WTC11 (cell line): Measurements from ENCODE around the gene TRMT1L. TPM values are rescaled to one million over a fixed set of nuclear protein-coding genes. Genes with fewer than 3 reads are reported as not detected.

Experiments used
- ATAC-seq: fragments of 200-7000 bp; cut with Tn5 transposase; 2 replicates; pipeline ENCODE4 v1.10.0; 2021; ENCODE audit warnings: mild to moderate bottlenecking, moderate library complexity
- CTCF ChIA-PET: fragments of 300-600 bp; sonication (Branson Sonifier 250); formaldehyde crosslinking; loops from one replicate; lab custom pipeline; 2021; ENCODE audit warnings: antibody characterized with exemption; lab: Charles Lee
- POLR2A ChIA-PET: fragments of 350-600 bp; sonication (Branson Sonifier 250); formaldehyde crosslinking; loops from one replicate; lab custom pipeline; 2021; ENCODE audit warnings: antibody characterized with exemption; lab: Charles Lee
- DNase-seq: peaks from one replicate; pipeline ENCODE4 v3.0.0; 2021; ENCODE audit warnings: low spot score
- H3K27ac Mint-ChIP-seq: 2 replicates; pipeline ENCODE4 v1.8.0; 2021; ENCODE audit warnings: mixed read lengths
- H3K27me3 Mint-ChIP-seq: 2 replicates; pipeline ENCODE4 v1.8.0; 2021; ENCODE audit warnings: low read depth, mild to moderate bottlenecking, moderate library complexity, mixed read lengths
- H3K36me3 Mint-ChIP-seq: 2 replicates; pipeline ENCODE4 v1.8.0; 2021; ENCODE audit warnings: mixed read lengths
- H3K4me1 Mint-ChIP-seq: 2 replicates; pipeline ENCODE4 v1.8.0; 2022; ENCODE audit warnings: mixed read lengths
- H3K4me3 Mint-ChIP-seq: 2 replicates; pipeline ENCODE4 v1.8.0; 2021; ENCODE audit warnings: mild to moderate bottlenecking, moderate library complexity, mixed read lengths
- H3K9me3 Mint-ChIP-seq: 2 replicates; pipeline ENCODE4 v1.8.0; 2021; ENCODE audit warnings: mixed read lengths
- ATF1 ChIP-seq: sonication (generic); formaldehyde crosslinking; IDR thresholded peaks from 2 replicates; pipeline ENCODE4 v1.8.1; 2023; ENCODE audit warnings: mild to moderate bottlenecking, moderate library complexity, missing genetic modification reagents
- CREM ChIP-seq: sonication (generic); formaldehyde crosslinking; IDR thresholded peaks from 2 replicates; pipeline ENCODE4 v1.8.1; 2022; ENCODE audit warnings: mild to moderate bottlenecking, missing genetic modification reagents, moderate library complexity
- EMX1 ChIP-seq: fragments of 250-450 bp; sonication (Bioruptor Pico); IDR thresholded peaks from 2 replicates; pipeline ENCODE4 v1.8.0; 2021; ENCODE audit warnings: mild to moderate bottlenecking
- ETV6 ChIP-seq: sonication (generic); formaldehyde crosslinking; IDR thresholded peaks from 2 replicates; pipeline ENCODE4 v1.8.1; 2022; ENCODE audit warnings: mild to moderate bottlenecking, missing genetic modification reagents
- FOXJ3 ChIP-seq: sonication (generic); formaldehyde crosslinking; IDR thresholded peaks from 2 replicates; pipeline ENCODE4 v1.9.0; 2021; ENCODE audit warnings: missing genetic modification reagents, mild to moderate bottlenecking, borderline replicate concordance
- GABPB1 ChIP-seq: sonication (generic); formaldehyde crosslinking; IDR thresholded peaks from 2 replicates; pipeline ENCODE4 v1.8.1; 2023; ENCODE audit warnings: mild to moderate bottlenecking, missing genetic modification reagents
- GRHL2 ChIP-seq: fragments of 250-450 bp; sonication (Bioruptor Pico); IDR thresholded peaks from 2 replicates; pipeline ENCODE4 v1.8.0; 2022; ENCODE audit warnings: mild to moderate bottlenecking, moderate library complexity; ENCODE audit not compliant: insufficient replicate concordance, severe bottlenecking
- IRF2 ChIP-seq: sonication (generic); formaldehyde crosslinking; IDR thresholded peaks from 2 replicates; pipeline ENCODE4 v1.8.0; 2022; ENCODE audit warnings: low read depth, missing genetic modification reagents, borderline replicate concordance
- JUN ChIP-seq: sonication (generic); formaldehyde crosslinking; IDR thresholded peaks from 2 replicates; pipeline ENCODE4 v1.8.0; 2023; ENCODE audit warnings: mild to moderate bottlenecking, missing genetic modification reagents
- KAT7 ChIP-seq: sonication (generic); formaldehyde crosslinking; IDR thresholded peaks from 2 replicates; pipeline ENCODE4 v1.8.1; 2023; ENCODE audit warnings: missing genetic modification reagents, mild to moderate bottlenecking, borderline replicate concordance
- MYBL2 ChIP-seq: sonication (generic); formaldehyde crosslinking; IDR thresholded peaks from 2 replicates; pipeline ENCODE4 v1.8.1; 2023; ENCODE audit warnings: mild to moderate bottlenecking, moderate library complexity, missing genetic modification reagents
- NFE2L1 ChIP-seq: sonication (generic); formaldehyde crosslinking; IDR thresholded peaks from 2 replicates; pipeline ENCODE4 v1.8.1; 2023; ENCODE audit warnings: missing genetic modification reagents
- NFYB ChIP-seq: sonication (generic); formaldehyde crosslinking; conservative IDR thresholded peaks from 2 replicates; pipeline ENCODE4 v1.8.0; 2022; ENCODE audit warnings: low read depth, missing genetic modification reagents
- NR2C2 ChIP-seq: sonication (generic); formaldehyde crosslinking; IDR thresholded peaks from 2 replicates; pipeline ENCODE4 v1.8.0; 2022; ENCODE audit warnings: mild to moderate bottlenecking, missing genetic modification reagents
- RELA ChIP-seq: sonication (generic); formaldehyde crosslinking; IDR thresholded peaks from 2 replicates; pipeline ENCODE4 v1.8.1; 2022; ENCODE audit warnings: missing genetic modification reagents, mild to moderate bottlenecking, borderline replicate concordance
- TEAD1 ChIP-seq: sonication (generic); formaldehyde crosslinking; IDR thresholded peaks from 2 replicates; pipeline ENCODE4 v1.8.0; 2022; ENCODE audit warnings: mild to moderate bottlenecking, missing genetic modification reagents
- TEAD4 ChIP-seq: sonication (generic); formaldehyde crosslinking; IDR thresholded peaks from 2 replicates; pipeline ENCODE4 v1.8.0; 2022; ENCODE audit warnings: mild to moderate bottlenecking, missing genetic modification reagents
- TP53 ChIP-seq: sonication (generic); formaldehyde crosslinking; IDR thresholded peaks from 2 replicates; pipeline ENCODE4 v1.8.1; 2023; ENCODE audit warnings: mild to moderate bottlenecking, missing genetic modification reagents
- ZNF121 ChIP-seq: sonication (generic); formaldehyde crosslinking; IDR thresholded peaks from 2 replicates; pipeline ENCODE4 v1.8.0; 2023; ENCODE audit warnings: missing genetic modification reagents
- ZNF219 ChIP-seq: sonication (generic); formaldehyde crosslinking; IDR thresholded peaks from 2 replicates; pipeline ENCODE4 v1.8.0; 2023; ENCODE audit warnings: missing genetic modification reagents, mild to moderate bottlenecking, borderline replicate concordance
- total RNA-seq: library from RNA; stranded (reverse); gene quantifications from 3 replicates; pipeline ENCODE4 v1.2.3, GENCODE V29; 2021
- TF ChIP-seq, protein P1 (sequence below): sonication (generic); formaldehyde crosslinking; IDR thresholded peaks from 2 replicates; pipeline ENCODE4 v1.8.1; 2022; ENCODE audit warnings: mild to moderate bottlenecking, moderate library complexity, missing genetic modification reagents
- TF ChIP-seq, protein P2 (sequence below): sonication (generic); formaldehyde crosslinking; conservative IDR thresholded peaks from 2 replicates; pipeline ENCODE4 v1.8.1; 2022; ENCODE audit warnings: mild to moderate bottlenecking, missing genetic modification reagents
- TF ChIP-seq, protein P3 (sequence below): sonication (generic); formaldehyde crosslinking; IDR thresholded peaks from 2 replicates; pipeline ENCODE4 v1.8.1; 2023; ENCODE audit warnings: mild to moderate bottlenecking, missing genetic modification reagents
- TF ChIP-seq, protein P4 (sequence below): sonication (generic); formaldehyde crosslinking; IDR thresholded peaks from 2 replicates; pipeline ENCODE4 v1.8.0; 2022; ENCODE audit warnings: mild to moderate bottlenecking, missing genetic modification reagents
- TF ChIP-seq, protein P5 (sequence below): sonication (generic); formaldehyde crosslinking; IDR thresholded peaks from 2 replicates; pipeline ENCODE4 v1.8.1; 2023; ENCODE audit warnings: mild to moderate bottlenecking, missing genetic modification reagents
- TF ChIP-seq, protein P6 (sequence below): sonication (generic); formaldehyde crosslinking; IDR thresholded peaks from 2 replicates; pipeline ENCODE4 v1.8.0; 2022; ENCODE audit warnings: mild to moderate bottlenecking, missing genetic modification reagents

Gene TRMT1L
- total RNA-seq, 1 experiment from 2014 or later: 24.7 TPM

DNA sequence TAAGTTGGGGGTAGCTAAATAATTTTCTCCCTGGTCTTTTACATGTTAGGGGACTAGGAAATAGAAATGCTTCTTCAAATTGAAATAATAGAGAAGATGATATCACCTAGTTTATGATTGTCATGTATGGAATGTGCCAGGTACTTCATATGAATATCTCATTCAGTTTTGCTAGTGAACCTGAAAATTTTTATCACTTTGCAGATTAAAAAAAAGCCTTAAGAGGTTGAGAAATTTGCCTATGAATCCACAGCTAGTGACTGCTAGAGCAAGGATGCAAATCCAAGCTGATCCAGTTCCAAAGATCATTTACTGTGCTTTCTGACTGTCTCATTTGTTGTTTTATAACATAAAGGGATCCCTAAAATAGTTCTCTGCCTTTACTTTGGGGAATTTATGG, 86.7 kb downstream of the TRMT1L start (continued):
- TF ChIP-seq, protein P1, sequence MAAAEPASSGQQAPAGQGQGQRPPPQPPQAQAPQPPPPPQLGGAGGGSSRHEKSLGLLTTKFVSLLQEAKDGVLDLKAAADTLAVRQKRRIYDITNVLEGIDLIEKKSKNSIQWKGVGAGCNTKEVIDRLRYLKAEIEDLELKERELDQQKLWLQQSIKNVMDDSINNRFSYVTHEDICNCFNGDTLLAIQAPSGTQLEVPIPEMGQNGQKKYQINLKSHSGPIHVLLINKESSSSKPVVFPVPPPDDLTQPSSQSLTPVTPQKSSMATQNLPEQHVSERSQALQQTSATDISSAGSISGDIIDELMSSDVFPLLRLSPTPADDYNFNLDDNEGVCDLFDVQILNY (CRISPR knock-in tag): no peak
- TF ChIP-seq, protein P2, sequence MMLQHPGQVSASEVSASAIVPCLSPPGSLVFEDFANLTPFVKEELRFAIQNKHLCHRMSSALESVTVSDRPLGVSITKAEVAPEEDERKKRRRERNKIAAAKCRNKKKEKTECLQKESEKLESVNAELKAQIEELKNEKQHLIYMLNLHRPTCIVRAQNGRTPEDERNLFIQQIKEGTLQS (CRISPR knock-in tag): no peak
- TF ChIP-seq TP53 (CRISPR knock-in tag) (no peak), ATF1 (CRISPR knock-in tag) (no peak), TEAD4 (no peak), FOXJ3 (CRISPR knock-in tag) (no peak), NFE2L1 (CRISPR knock-in tag) (no peak), TEAD1 (CRISPR knock-in tag) (no peak), ZNF219 (CRISPR knock-in tag) (no peak), EMX1 (CRISPR knock-in tag) (no peak)
- TF ChIP-seq, protein P3, sequence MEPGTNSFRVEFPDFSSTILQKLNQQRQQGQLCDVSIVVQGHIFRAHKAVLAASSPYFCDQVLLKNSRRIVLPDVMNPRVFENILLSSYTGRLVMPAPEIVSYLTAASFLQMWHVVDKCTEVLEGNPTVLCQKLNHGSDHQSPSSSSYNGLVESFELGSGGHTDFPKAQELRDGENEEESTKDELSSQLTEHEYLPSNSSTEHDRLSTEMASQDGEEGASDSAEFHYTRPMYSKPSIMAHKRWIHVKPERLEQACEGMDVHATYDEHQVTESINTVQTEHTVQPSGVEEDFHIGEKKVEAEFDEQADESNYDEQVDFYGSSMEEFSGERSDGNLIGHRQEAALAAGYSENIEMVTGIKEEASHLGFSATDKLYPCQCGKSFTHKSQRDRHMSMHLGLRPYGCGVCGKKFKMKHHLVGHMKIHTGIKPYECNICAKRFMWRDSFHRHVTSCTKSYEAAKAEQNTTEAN: no peak

DNA sequence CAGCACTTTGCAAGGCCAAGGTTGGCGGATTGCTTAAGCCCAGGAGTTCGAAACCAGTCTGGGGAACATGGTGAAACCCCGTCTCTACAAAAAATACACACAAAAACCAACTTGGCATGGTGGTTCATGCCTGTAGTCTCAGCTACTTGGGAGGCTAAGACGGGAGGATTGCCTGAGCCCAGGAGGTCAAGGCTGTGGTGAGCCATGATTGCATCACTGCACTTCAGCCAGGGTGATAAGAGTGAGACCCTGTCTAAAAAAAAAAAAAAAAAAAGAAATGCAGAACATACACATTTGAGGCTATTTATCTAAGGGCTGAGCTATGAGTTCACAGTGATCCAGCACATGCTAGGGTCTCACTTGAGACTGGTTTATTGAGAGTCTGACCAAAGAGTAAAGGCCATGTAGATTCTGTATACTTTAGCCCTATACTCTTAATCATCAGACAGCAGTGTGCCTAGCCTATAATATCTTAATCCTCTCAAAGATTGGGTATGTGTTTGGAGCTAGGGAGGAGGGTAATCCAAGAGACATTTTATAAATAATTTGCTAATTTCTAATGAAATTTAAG, 87.5 kb downstream of the TRMT1L start:
- peaks cover 9% of the 10 kb centered on the region for H3K9me3 Mint-ChIP-seq
- H3K27ac Mint-ChIP-seq: no peak overlapping the region
- TF ChIP-seq, protein P4, sequence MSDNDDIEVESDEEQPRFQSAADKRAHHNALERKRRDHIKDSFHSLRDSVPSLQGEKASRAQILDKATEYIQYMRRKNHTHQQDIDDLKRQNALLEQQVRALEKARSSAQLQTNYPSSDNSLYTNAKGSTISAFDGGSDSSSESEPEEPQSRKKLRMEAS (CRISPR knock-in tag): no peak
- TF ChIP-seq MYBL2 (CRISPR knock-in tag) (no peak), GABPB1 (0 out of 2 replicates have a peak, but pooled peaks have one; percentile 44), ZNF219 (CRISPR knock-in tag) (no peak)
- H3K4me3 Mint-ChIP-seq: no peak overlapping the region
- ATAC-seq (no peak), DNase-seq (no peak)
- ChIA-PET CTCF (interaction anchor here (1.3 kb wide), 1 partner anchor 101 kb away, joined by 3 read pairs; no protein-coding TSS in a partner anchor), POLR2A (interaction anchor here (1.0 kb wide), 1 partner anchor 24 kb away, joined by 4 read pairs; the partner anchor contains the start of gene RNF2)
- peaks cover 68% of the 10 kb centered on the region for H3K4me1 Mint-ChIP-seq
- H3K36me3 Mint-ChIP-seq: peaks cover 18% of the 10 kb centered on the region
- no peaks in the 10 kb centered on the region for H3K27me3 Mint-ChIP-seq

DNA sequence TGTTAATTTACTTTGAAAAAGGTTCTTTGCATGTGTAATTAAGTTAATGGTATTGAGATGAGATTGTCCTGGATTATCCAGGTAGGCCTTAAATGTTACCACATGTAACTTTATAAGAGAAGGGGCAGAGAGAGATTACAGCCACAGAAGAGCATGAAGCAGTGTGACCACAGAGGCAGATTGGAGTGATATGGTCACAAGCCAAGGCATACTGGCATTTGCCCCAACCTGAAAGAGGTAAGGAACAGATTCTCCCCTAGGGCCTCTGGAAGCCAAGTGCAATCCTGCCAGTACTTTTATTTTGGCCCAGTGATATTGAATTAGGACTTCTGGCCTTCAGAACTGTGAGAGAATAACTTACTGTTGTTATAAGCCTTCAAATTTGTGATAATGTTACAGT, 88.4 kb downstream of the TRMT1L start:
- POLR2A ChIA-PET: interaction anchor here (1.0 kb wide), 1 partner anchor 23 kb away, joined by 4 read pairs; the partner anchor contains the start of gene RNF2
- DNase-seq (no peak), ATAC-seq (no peak)
- peaks cover 59% of the 10 kb centered on the region for H3K4me1 Mint-ChIP-seq
- peak overlapping the region; percentile 51 for H3K27ac Mint-ChIP-seq
- H3K36me3 Mint-ChIP-seq: peaks cover 26% of the 10 kb centered on the region
- H3K27me3 Mint-ChIP-seq: no peaks in the 10 kb centered on the region
- no peak overlapping the region for H3K4me3 Mint-ChIP-seq
- peaks cover 19% of the 10 kb centered on the region for H3K9me3 Mint-ChIP-seq
- CTCF ChIA-PET: no interaction called here
- TF ChIP-seq, protein P2 (CRISPR knock-in tag): no peak
- no peak for TF ChIP-seq CREM (CRISPR knock-in tag)
- TF ChIP-seq ATF1 (CRISPR knock-in tag): no peak
- TF ChIP-seq, protein P5, sequence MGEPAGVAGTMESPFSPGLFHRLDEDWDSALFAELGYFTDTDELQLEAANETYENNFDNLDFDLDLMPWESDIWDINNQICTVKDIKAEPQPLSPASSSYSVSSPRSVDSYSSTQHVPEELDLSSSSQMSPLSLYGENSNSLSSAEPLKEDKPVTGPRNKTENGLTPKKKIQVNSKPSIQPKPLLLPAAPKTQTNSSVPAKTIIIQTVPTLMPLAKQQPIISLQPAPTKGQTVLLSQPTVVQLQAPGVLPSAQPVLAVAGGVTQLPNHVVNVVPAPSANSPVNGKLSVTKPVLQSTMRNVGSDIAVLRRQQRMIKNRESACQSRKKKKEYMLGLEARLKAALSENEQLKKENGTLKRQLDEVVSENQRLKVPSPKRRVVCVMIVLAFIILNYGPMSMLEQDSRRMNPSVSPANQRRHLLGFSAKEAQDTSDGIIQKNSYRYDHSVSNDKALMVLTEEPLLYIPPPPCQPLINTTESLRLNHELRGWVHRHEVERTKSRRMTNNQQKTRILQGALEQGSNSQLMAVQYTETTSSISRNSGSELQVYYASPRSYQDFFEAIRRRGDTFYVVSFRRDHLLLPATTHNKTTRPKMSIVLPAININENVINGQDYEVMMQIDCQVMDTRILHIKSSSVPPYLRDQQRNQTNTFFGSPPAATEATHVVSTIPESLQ (CRISPR knock-in tag): no peak
- TF ChIP-seq, protein P6, sequence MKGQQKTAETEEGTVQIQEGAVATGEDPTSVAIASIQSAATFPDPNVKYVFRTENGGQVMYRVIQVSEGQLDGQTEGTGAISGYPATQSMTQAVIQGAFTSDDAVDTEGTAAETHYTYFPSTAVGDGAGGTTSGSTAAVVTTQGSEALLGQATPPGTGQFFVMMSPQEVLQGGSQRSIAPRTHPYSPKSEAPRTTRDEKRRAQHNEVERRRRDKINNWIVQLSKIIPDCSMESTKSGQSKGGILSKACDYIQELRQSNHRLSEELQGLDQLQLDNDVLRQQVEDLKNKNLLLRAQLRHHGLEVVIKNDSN: no peak
- TF ChIP-seq TEAD4: no peak
- TF ChIP-seq NFYB (CRISPR knock-in tag): no peak
- no peak for TF ChIP-seq ETV6
- TF ChIP-seq GRHL2: no peak
- no peak for TF ChIP-seq KAT7 (CRISPR knock-in tag)
- no peak for TF ChIP-seq ZNF121 (CRISPR knock-in tag)
- TF ChIP-seq MYBL2 (CRISPR knock-in tag): no peak
- no peak for TF ChIP-seq RELA (CRISPR knock-in tag)
- TF ChIP-seq NR2C2 (CRISPR knock-in tag): no peak
- no peak for TF ChIP-seq IRF2 (CRISPR knock-in tag)
- no peak for TF ChIP-seq JUN (CRISPR knock-in tag)
